Thyroid gland (tissue), 4 donors: Measurements from ENCODE around the gene C10orf53.

Experiments
- CTCF ChIP-seq, 6 experiments: fragments of 200-600 bp in 3 of 6; fragments of 450-650 bp in 3 of 6; sonication (generic) in 3 of 6; IDR thresholded peaks; one replicate each; pipeline ENCODE4 v1.5.1; 2016 to 2019; ENCODE audit warnings: antibody characterized with exemption in 6 of 6, mild to moderate bottlenecking in 2 of 6, inconsistent platforms in 1 of 6, moderate library complexity in 1 of 6
- POLR2A ChIP-seq, 2 donors: fragments of 450-650 bp; IDR thresholded peaks; one replicate each; pipeline ENCODE4 v1.6.1; 2017; ENCODE audit warnings: antibody characterized with exemption in 2 of 2, mild to moderate bottlenecking in 2 of 2, moderate library complexity in 1 of 2

GRCh38 chr10:49713266-49713665 lies 33.8 kb downstream of the C10orf53 start:
- TF ChIP-seq CTCF (IDR thresholded peaks at IDR 0.05) (no peak), POLR2A (IDR thresholded peaks at IDR 0.05) (no peak)
